ENCODE data around the gene ASIC5.
A peak's percentile ranks its signal among the peaks of the same experiment; 100 is the strongest.
"Not testable (repeated sequence)": the region's sequence is repeated elsewhere in the genome, so short reads cannot be mapped to it uniquely, and the experiment has no call there.

ASIC5 gene

DNA sequence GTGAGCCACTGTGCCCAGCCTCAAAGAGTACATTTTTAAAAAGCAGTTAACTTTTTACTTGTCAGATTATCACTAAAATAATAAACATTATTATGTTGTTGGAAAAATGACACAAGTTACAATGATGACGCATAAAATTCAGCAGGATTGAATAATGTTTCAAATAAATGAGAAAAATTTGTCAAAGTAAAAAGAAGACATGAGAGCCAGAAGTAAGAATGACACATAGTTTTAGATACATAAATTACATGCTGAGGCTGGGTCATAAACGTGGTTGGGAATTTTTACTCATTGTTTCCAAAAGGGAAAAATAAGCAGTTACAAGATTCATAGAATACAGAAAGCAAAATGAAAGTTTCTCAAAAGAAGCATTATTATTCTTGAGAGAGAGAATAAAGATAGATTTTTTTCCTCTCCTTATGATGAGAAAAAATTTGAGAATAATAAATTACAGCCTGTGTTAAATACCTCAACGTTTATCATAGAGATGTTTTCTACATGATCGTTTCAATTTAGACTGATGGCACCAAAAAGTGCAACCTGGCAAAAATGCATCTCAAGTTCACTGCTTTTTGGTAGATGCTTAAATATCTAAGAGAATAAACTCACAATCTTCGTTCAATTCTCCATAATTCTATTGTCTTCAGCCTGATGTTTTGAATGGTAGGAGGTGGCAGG lies 66.8 kb downstream of the ASIC5 start:
- no peak for DNase-seq

DNA sequence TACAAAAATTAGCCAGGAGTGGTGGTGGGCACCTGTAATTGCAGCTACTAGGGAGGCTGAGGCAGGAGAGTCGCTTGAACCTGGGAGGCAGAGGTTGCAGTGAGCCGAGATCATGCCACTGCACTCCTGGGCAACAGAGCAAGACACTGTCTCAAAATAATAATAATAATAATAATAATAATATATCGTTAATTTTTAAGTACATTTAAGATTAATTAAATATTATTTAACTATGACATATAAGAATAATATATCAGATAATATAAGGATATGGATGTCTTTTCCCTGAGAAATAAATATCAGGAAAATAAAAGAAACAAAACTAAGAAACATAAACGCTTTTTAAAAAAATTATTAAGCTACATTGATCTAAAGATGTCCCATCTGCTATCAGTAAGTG lies 68.5 kb downstream of the ASIC5 start:
- not testable (repeated sequence) for DNase-seq

DNA sequence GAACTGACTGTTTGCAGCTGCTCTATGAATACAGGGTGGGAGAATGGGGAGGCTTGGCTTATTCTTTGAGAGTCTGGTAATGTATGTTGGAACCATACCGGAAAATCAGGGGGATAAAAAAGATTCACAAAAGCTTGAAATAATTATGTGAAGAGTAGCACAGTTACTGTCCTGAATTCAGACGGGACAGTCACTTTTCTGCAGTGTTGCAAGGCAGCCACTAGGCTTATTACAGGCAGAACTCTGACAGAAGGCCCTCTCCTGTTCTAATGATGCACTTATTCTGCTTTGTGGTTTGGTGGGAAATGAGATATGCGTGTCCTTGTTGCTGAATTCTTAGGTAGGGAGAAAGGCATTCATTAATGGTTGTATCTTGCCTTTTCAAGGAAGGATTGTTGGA lies 70.1 kb downstream of the ASIC5 start:
- no peak for DNase-seq

DNA sequence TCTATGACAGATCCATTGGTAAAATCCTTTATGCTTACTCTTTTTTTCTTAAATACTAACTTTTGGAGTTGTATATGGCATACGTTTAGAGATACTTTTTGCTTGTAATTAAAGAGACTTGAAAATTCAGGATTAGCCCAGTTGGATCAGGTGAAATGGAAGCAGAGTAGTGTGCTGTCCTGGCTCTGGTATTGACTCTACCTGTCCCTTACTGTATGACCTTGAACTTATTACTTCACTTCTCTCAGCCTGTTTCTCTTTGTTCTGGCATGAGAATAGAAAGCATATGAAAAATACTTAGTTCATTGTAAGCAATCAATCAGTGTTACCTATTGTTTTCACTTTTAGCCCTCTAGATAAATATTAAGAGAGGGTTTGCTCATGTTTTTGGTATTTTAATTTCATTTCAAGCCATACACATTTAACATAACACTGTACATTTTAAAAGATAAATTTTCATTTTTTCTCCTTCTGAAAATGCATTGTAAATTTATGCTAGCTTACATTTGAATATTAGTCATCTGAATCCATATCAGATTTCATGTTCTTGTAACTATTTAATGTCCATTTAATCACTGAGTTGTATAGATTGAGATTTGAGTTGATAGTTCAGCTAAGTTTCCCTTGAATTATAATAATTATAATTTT lies 71.4 kb downstream of the ASIC5 start:
- DNase-seq, result no peak

DNA sequence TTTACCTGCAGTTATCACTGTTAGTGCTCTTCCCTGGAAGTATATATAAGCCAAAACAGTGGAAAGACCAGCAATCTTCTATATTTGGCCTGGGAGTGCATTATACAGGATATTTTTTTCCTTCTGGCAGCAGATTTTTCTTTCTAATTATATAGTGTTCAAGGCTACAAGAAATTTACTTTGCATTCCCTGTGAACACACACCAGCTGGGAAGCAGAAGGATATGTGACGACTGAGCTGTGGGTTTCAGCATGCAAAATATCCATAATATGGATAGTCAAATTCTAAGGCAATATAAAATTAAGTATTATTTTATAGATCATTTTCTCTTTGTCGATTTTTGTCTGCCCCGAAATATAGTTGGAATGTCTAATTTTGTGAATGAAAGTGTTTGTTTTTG lies 76.1 kb downstream of the ASIC5 start:
- DNase-seq, result no peak

DNA sequence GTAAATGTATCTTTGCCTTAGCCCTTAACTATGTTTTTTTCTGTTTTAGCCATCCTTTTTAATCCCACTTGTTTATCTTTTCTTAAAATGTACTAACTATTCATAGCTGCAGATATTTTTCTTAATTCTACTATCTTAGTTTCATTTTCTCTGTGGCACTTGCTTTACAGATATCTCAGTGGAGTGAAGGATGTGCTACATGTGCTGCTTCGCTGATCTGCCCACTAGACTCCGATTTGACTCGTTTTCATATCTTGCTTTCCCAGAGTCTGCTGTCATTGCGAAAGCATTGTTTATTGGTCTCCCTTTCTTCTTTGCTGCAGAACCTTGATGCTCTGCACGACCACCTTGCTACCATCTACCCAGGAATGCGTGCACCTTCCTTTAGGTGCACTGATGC lies 76.7 kb downstream of the ASIC5 start:
- no peak for DNase-seq

DNA sequence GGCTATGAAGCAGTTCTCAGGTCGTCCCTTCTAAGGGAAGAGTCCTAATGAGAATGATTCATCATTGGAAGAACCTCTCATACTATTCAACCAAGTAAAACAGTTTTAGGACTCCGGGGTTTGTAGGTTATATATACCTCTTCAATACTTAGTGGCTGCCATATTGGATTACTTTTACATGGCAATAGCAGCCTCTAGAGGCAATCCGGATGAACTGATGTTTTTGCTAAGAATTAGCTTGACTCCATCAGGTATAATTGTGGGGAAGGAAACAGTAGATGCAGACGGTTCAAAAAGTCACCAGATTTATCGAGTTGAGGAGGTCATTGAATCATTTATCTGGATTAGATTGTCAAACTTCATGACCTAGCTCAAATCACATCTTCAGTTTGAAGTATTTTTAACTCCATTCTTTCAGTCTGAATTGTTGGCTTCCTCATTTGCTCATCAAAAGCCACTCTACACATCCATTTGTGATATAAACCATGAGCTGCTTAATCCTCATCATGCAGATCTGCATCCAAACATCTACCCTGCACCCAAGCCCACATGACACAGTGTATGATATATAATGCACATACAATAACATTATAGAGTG lies 78.9 kb downstream of the ASIC5 start:
- DNase-seq, result peak; percentile 20

DNA sequence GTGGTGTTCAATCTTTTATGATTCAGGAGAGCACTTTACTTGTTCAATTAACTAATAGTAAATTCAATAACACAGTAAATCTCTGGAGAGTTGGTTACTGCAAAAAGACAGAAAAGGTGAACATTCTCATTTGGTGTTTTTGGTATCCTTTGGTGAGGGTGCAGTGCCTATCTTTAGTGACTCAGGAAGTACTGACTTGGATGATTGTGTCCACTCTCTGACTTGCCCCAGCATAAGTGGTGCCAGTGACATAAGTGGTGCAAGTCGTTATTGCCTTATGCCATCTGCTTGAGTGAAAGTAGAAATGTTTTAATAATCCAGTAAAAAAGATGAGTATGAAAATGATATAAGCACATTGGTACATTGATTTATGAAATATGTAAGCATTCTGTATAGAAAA lies 80.2 kb downstream of the ASIC5 start:
- no peak for DNase-seq

DNA sequence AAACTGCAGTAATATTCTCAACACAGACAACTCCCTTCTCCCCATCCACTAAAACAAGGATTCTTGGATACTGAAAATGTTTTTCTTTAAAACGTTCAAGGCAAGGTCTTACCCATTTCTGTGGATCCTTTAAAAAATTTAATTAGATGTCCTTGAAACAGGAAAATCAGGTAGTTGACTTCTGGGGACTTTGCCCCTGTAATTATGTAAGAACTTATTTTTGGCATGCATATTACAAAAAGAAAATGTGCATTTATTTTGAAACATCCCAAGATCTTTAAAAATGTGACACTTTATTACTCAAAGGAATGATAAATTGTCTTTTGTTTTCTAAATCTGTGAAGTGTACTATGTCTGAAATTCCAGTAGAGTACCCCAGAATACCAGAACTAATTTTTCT lies 81.4 kb downstream of the ASIC5 start:
- no peak for DNase-seq

DNA sequence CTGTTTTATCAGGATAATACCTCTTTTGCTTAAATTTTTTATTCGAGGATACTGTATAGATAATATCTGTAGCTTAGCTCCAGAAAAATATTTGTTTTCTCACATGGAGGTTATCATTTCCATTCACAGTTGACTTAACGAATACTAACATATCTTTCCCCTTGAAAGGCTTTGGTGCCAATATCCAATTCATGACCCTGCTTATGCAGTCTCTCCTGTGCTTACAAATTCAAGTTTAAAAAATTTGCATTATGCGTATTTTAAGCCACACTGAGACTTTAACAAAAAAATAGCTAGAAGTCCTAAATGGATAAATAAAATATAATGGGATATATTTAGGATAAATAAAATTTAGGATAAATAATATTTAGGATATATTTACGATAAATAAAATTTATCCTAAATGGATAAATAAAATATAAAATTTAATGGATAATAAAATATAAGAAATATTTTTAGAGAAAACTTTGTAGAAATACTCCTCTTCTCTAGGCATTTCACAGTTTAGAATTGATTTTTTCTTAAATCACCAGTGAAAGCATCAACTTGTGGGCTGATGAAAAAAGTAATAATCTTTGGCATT lies 84.7 kb downstream of the ASIC5 start:
- DNase-seq, result no peak

DNA sequence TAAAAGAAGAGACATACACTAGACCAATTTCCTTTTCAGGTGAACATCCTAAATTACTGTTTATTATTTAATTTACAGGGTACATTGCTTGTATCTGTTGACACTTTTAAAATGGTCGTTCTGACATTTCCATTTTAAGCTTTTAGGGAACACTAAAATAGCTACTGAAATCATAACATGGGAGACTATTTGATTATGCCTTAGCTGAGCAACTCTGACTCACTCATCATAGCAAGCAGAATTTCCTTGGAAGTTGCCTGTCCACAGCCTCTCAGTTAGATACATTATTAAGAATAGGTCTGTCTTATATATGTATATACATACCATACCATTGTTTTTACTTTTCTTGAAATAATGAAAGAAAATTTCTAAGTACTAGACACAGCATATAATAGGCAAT lies 85.3 kb downstream of the ASIC5 start:
- no peak for DNase-seq

Measured in NCI-H526 treated with DMSO at 0.1 percent for 48 hours (cell line).